ENCODE data around the gene SYT11. TPM values are rescaled to one million over a fixed set of nuclear protein-coding genes. Genes with fewer than 3 reads are reported as not detected.
A peak's percentile ranks its signal among the peaks of the same experiment; 100 is the strongest.

The SYT11 gene
- total and polyA plus RNA-seq, 9 of the 15 experiments (the other 6 are each of a cell fraction or from before 2014, with no cell fraction given): 0.05 to 0.18 (median 0.11) TPM

DNA sequence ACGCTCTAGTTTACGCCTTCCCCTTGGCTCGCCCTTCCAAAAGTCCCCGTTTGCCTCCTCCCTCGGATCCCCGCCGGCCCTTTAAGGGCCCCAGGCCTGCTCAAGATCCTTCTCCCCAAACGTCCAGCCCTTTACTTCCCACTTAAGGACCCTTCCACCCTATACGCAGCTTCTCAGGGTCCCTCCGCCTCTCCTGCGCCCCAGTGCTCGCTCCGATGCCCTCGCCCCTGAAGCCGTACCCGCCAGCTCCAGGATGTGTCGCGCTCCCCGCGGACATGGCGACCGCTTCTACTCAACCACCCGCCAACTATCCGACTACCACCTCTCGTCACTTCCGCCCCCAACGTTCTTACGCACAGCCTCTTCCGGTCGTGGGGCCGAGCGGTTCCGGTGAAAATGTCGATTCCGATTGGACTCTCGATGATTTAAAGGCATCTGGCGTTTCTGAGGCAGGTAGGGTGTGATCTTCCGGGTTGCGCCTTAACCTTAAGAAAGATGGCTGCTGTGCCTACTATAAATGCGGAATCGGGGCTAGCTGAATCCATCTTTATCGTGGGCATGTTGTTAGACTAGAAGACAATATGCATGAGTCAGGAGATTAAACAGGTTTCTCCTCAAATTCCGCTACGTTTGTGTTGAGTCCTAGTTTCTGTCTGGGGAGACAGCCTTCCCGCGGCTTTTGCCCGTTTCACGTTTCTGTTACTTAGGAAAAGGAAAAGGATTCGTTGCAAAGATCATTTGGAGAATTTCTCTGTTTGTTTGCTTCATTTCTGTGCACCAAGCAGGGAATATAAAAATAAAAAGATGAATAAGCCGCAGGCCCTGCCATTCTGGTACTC lies 74.9 kb downstream of the SYT11 start, which contains the start of gene KHDC4 (continued):
- TF ChIP-seq DMBX1 (CRISPR knock-in tag; IDR thresholded peaks at IDR 0.05; ENCODE audit: borderline replicate concordance) (no peak), RHOXF2B (CRISPR knock-in tag; conservative IDR thresholded peaks at IDR 0.05) (0 out of 2 replicates have a peak, but pooled peaks have one; percentile 16), RBM34 (IDR thresholded peaks at IDR 0.05; ENCODE audit: borderline replicate concordance, insufficient read depth, low read length) (no peak), ZNF668 (CRISPR knock-in tag; IDR thresholded peaks at IDR 0.05) (no peak), MECOM (CRISPR knock-in tag; IDR thresholded peaks at IDR 0.05) (no peak), HMG20A (CRISPR knock-in tag; conservative IDR thresholded peaks at IDR 0.05) (no peak), KDM5B (IDR thresholded peaks at IDR 0.05; ENCODE audit: insufficient replicate concordance, low read depth, low read length) (peak; percentile 97), ZNF444 (CRISPR knock-in tag; IDR thresholded peaks at IDR 0.05) (no peak), CEBPB (tag; IDR thresholded peaks at IDR 0.05) (no peak), ZNF695 (CRISPR knock-in tag; IDR thresholded peaks at IDR 0.05) (no peak), MYNN (IDR thresholded peaks at IDR 0.05) (no peak), MYNN (CRISPR knock-in tag; IDR thresholded peaks at IDR 0.05) (no peak), RBFOX2 (IDR thresholded peaks at IDR 0.05; ENCODE audit: low read depth, low read length) (peak; percentile 98), POLR2AphosphoS5 (IDR thresholded peaks at IDR 0.05; ENCODE audit: control insufficient read depth, insufficient read depth, low read depth, low read length) (peak; percentile 97), TOE1 (IDR thresholded peaks at IDR 0.05; ENCODE audit: borderline replicate concordance) (peak; percentile 67; the same call in 1 of the 2 replicates), TOE1 (CRISPR knock-in tag; IDR thresholded peaks at IDR 0.05; ENCODE audit: borderline replicate concordance, low read depth) (no peak), RBM22 (IDR thresholded peaks at IDR 0.05; ENCODE audit: low read depth, low read length, poor library complexity, severe bottlenecking) (no peak), NR3C1 (CRISPR knock-in tag; IDR thresholded peaks at IDR 0.05) (no peak), ZNF551 (CRISPR knock-in tag; IDR thresholded peaks at IDR 0.05) (no peak), EGR1 (conservative IDR thresholded peaks at IDR 0.05) (no peak), HLTF (IDR thresholded peaks at IDR 0.05) (no peak)
- TF ChIP-seq, protein P1, sequence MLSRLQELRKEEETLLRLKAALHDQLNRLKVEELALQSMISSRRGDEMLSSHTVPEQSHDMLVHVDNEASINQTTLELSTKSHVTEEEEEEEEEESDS (CRISPR knock-in tag; IDR thresholded peaks at IDR 0.05): no peak
- TF ChIP-seq, protein P2, sequence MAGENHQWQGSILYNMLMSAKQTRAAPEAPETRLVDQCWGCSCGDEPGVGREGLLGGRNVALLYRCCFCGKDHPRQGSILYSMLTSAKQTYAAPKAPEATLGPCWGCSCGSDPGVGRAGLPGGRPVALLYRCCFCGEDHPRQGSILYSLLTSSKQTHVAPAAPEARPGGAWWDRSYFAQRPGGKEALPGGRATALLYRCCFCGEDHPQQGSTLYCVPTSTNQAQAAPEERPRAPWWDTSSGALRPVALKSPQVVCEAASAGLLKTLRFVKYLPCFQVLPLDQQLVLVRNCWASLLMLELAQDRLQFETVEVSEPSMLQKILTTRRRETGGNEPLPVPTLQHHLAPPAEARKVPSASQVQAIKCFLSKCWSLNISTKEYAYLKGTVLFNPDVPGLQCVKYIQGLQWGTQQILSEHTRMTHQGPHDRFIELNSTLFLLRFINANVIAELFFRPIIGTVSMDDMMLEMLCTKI (IDR thresholded peaks at IDR 0.05; ENCODE audit: partially characterized antibody): no peak
- TF ChIP-seq, protein P3, sequence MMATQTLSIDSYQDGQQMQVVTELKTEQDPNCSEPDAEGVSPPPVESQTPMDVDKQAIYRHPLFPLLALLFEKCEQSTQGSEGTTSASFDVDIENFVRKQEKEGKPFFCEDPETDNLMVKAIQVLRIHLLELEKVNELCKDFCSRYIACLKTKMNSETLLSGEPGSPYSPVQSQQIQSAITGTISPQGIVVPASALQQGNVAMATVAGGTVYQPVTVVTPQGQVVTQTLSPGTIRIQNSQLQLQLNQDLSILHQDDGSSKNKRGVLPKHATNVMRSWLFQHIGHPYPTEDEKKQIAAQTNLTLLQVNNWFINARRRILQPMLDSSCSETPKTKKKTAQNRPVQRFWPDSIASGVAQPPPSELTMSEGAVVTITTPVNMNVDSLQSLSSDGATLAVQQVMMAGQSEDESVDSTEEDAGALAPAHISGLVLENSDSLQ (IDR thresholded peaks at IDR 0.05): peak; percentile 99
- TF ChIP-seq, protein P4, sequence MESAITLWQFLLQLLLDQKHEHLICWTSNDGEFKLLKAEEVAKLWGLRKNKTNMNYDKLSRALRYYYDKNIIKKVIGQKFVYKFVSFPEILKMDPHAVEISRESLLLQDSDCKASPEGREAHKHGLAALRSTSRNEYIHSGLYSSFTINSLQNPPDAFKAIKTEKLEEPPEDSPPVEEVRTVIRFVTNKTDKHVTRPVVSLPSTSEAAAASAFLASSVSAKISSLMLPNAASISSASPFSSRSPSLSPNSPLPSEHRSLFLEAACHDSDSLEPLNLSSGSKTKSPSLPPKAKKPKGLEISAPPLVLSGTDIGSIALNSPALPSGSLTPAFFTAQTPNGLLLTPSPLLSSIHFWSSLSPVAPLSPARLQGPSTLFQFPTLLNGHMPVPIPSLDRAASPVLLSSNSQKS (CRISPR knock-in tag; IDR thresholded peaks at IDR 0.05): no peak
- TF ChIP-seq, protein P5, sequence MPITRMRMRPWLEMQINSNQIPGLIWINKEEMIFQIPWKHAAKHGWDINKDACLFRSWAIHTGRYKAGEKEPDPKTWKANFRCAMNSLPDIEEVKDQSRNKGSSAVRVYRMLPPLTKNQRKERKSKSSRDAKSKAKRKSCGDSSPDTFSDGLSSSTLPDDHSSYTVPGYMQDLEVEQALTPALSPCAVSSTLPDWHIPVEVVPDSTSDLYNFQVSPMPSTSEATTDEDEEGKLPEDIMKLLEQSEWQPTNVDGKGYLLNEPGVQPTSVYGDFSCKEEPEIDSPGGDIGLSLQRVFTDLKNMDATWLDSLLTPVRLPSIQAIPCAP (CRISPR knock-in tag; IDR thresholded peaks at IDR 0.05; ENCODE audit: borderline replicate concordance): no peak
